H1 (cell line): Measurements from ENCODE around the gene ZNF292. TPM values are rescaled to one million over a fixed set of nuclear protein-coding genes. Genes with fewer than 3 reads are reported as not detected.

Experiments
- CTCF ChIA-PET: fragments of 300-600 bp; sonication (Branson Sonifier 250); formaldehyde crosslinking; loops from one replicate; lab custom pipeline; 2021; ENCODE audit not compliant: partially characterized antibody; lab: Charles Lee
- POLR2A ChIA-PET: fragments of 300-600 bp; sonication (Branson Sonifier 250); formaldehyde crosslinking; loops from one replicate; lab custom pipeline; 2021; ENCODE audit warnings: inconsistent platforms; ENCODE audit not compliant: partially characterized antibody; lab: Charles Lee
- DNase-seq, 2 experiments: peaks; one replicate each; pipeline versions ENCODE4 v3.0.0 to v3.0.0-alpha.2; 2010 to 2022; ENCODE audit warnings: low spot score in 2 of 2, low read depth in 1 of 2, mixed read lengths in 1 of 2
- FAIRE-seq: peaks from 2 replicates; lab custom pipeline; 2011; peaks lifted over from hg19 to GRCh38; lab: Jason Lieb, UNC
- H2AFZ ChIP-seq: 2 replicates; pipeline ENCODE4 v1.8.1; 2012; ENCODE audit warnings: low read length, inconsistent platforms
- H2AK5ac ChIP-seq: 2 replicates; pipeline ENCODE4 v1.6.1; 2013; ENCODE audit warnings: low read depth, low read length
- H2BK120ac ChIP-seq: replicated peaks from 2 replicates; pipeline ENCODE3; 2013; ENCODE audit warnings: low read depth, low read length, inconsistent platforms
- H2BK12ac ChIP-seq: 2 replicates; pipeline ENCODE4 v1.6.1; 2013; ENCODE audit warnings: low read depth, low read length
- H2BK15ac ChIP-seq: 2 replicates; pipeline ENCODE4 v1.6.1; 2013; ENCODE audit warnings: low read length
- H2BK20ac ChIP-seq: 2 replicates; pipeline ENCODE4 v1.6.1; 2013; ENCODE audit warnings: low read length
- H2BK5ac ChIP-seq: 2 replicates; pipeline ENCODE4 v1.6.1; 2013; ENCODE audit warnings: low read depth, low read length
- H3K14ac ChIP-seq: 2 replicates; pipeline ENCODE4 v1.6.1; 2013; ENCODE audit warnings: inconsistent platforms; ENCODE audit not compliant: insufficient read length
- H3K18ac ChIP-seq: 2 replicates; pipeline ENCODE4 v1.6.1; 2013; ENCODE audit warnings: low read length; ENCODE audit errors: extremely low read depth
- H3K23ac ChIP-seq: 2 replicates; pipeline ENCODE4 v1.6.1; 2013; ENCODE audit warnings: inconsistent platforms; ENCODE audit not compliant: insufficient read length
- H3K23me2 ChIP-seq: 2 replicates; pipeline ENCODE4 v1.6.1; 2013; ENCODE audit warnings: low read depth, low read length
- H3K27ac ChIP-seq: 2 replicates; pipeline ENCODE4 v1.6.1; 2011; ENCODE audit warnings: low read depth, low read length, inconsistent platforms
- H3K27me3 ChIP-seq, 4 experiments: replicated peaks in 1 of 4; 1 replicate in 1 of 4; 2 replicates in 3 of 4; pipeline versions ENCODE4 v1.6.1 to v1.8.1; 2011 to 2013; ENCODE audit warnings: low read length in 3 of 4, mild to moderate bottlenecking in 3 of 4, inconsistent platforms in 2 of 4, mixed read lengths in 2 of 4, moderate library complexity in 1 of 4; ENCODE audit not compliant: control insufficient read depth in 3 of 4, insufficient read depth in 3 of 4; ENCODE audit errors: extremely low read depth in 1 of 4
- H3K36me3 ChIP-seq, 4 experiments: 2 replicates each; pipeline versions ENCODE4 v1.6.1 to v1.8.1; 2011 to 2013; ENCODE audit warnings: mild to moderate bottlenecking in 4 of 4, low read length in 3 of 4, moderate library complexity in 2 of 4, control low read depth in 1 of 4, inconsistent platforms in 1 of 4; ENCODE audit not compliant: insufficient read depth in 4 of 4, control insufficient read depth in 2 of 4
- H3K4ac ChIP-seq: replicated peaks from 2 replicates; pipeline ENCODE3; 2013; ENCODE audit warnings: low read length, low read depth, mixed read lengths, inconsistent platforms; ENCODE audit not compliant: insufficient read length
- H3K4me1 ChIP-seq, 4 experiments: replicated peaks in 1 of 4; 1 replicate in 1 of 4; 2 replicates in 3 of 4; pipeline versions ENCODE4 v1.6.1 to v1.8.1; 2011 to 2013; ENCODE audit warnings: low read length in 3 of 4, inconsistent platforms in 2 of 4, mixed read lengths in 1 of 4; ENCODE audit not compliant: insufficient read depth in 4 of 4, control insufficient read depth in 3 of 4
- H3K4me2 ChIP-seq, 2 experiments: 2 replicates each; pipeline versions ENCODE4 v1.6.1 to v1.8.1; 2011 to 2013; ENCODE audit warnings: low read depth in 2 of 2, low read length in 2 of 2, control low read depth in 1 of 2, inconsistent platforms in 1 of 2, mild to moderate bottlenecking in 1 of 2; ENCODE audit not compliant: insufficient read depth in 1 of 2
- H3K4me3 ChIP-seq, 4 experiments: fragments of 200-600, 300-600 bp in 1 of 4; sonication (generic), shearing (Covaris generic), sonication (Bioruptor Twin) in 1 of 4; 2 replicates each; pipeline versions ENCODE4 v1.5.1 to v1.8.1; 2011 to 2016; ENCODE audit warnings: low read length in 4 of 4, low read depth in 3 of 4, control low read depth in 2 of 4, inconsistent platforms in 2 of 4, mild to moderate bottlenecking in 2 of 4, mixed read lengths in 1 of 4, moderate library complexity in 1 of 4; ENCODE audit not compliant: insufficient read depth in 2 of 4; ENCODE audit errors: extremely low read depth in 1 of 4
- H3K56ac ChIP-seq: replicated peaks from 2 replicates; pipeline ENCODE3; 2013; ENCODE audit warnings: low read depth, mild to moderate bottlenecking, mixed read lengths, low read length, inconsistent platforms; ENCODE audit not compliant: insufficient read length
- H3K79me1 ChIP-seq: 2 replicates; pipeline ENCODE4 v1.6.1; 2013; ENCODE audit warnings: low read depth, low read length, control low read depth
- H3K79me2 ChIP-seq, 2 experiments: 2 replicates each; pipeline versions ENCODE4 v1.6.1 to v1.8.1; 2012 to 2013; ENCODE audit warnings: low read length in 2 of 2, mild to moderate bottlenecking in 2 of 2, inconsistent platforms in 1 of 2; ENCODE audit not compliant: insufficient read depth in 2 of 2, control insufficient read depth in 1 of 2
- H3K9ac ChIP-seq, 4 experiments: replicated peaks in 1 of 4; 1 replicate in 1 of 4; 2 replicates in 3 of 4; pipeline versions ENCODE4 v1.6.1 to v1.8.1; 2011 to 2013; ENCODE audit warnings: low read depth in 3 of 4, low read length in 3 of 4, control low read depth in 2 of 4, mild to moderate bottlenecking in 2 of 4, moderate library complexity in 2 of 4, inconsistent platforms in 1 of 4; ENCODE audit errors: extremely low read depth in 1 of 4
- H3K9me3 ChIP-seq, 2 experiments: 2 replicates each; pipeline versions ENCODE4 v1.6.1 to v1.8.1; 2012 to 2013; ENCODE audit warnings: mild to moderate bottlenecking in 2 of 2, moderate library complexity in 2 of 2, control low read depth in 1 of 2, inconsistent platforms in 1 of 2, low read depth in 1 of 2, low read length in 1 of 2, mixed read lengths in 1 of 2; ENCODE audit not compliant: insufficient read depth in 2 of 2
- H4K20me1 ChIP-seq, 2 experiments: replicated peaks in 1 of 2; 2 replicates each; pipeline versions ENCODE3 to v1.8.1; 2011 to 2013; ENCODE audit warnings: inconsistent platforms in 2 of 2, low read length in 2 of 2, mild to moderate bottlenecking in 1 of 2; ENCODE audit not compliant: insufficient read depth in 2 of 2, control insufficient read depth in 1 of 2
- H4K5ac ChIP-seq: 2 replicates; pipeline ENCODE4 v1.6.1; 2013; ENCODE audit warnings: low read length, low read depth, mixed read lengths, inconsistent platforms; ENCODE audit not compliant: insufficient read length
- H4K8ac ChIP-seq: 2 replicates; pipeline ENCODE4 v1.8.0; 2013; ENCODE audit warnings: mild to moderate bottlenecking, moderate library complexity, low read length, inconsistent platforms; ENCODE audit not compliant: insufficient read depth; ENCODE audit errors: extremely low read depth
- H4K91ac ChIP-seq: replicated peaks from 2 replicates; pipeline ENCODE3; 2013; ENCODE audit warnings: low read length, mixed read lengths, inconsistent platforms; ENCODE audit not compliant: insufficient read length
- ATF3 ChIP-seq: IDR thresholded peaks from 2 replicates; pipeline ENCODE4 v1.6.1; 2011; ENCODE audit warnings: low read depth, mild to moderate bottlenecking, low read length; ENCODE audit not compliant: insufficient read depth
- BACH1 ChIP-seq: IDR thresholded peaks from 2 replicates; pipeline ENCODE4 v1.6.1; 2012; ENCODE audit warnings: low read length, improper control_type of control experiment
- BCL11A ChIP-seq, 2 experiments: IDR thresholded peaks; one replicate each; pipeline ENCODE4 v1.6.1; 2011; ENCODE audit warnings: low read depth in 2 of 2, low read length in 2 of 2, mild to moderate bottlenecking in 2 of 2
- CHD2 ChIP-seq: IDR thresholded peaks from 2 replicates; pipeline ENCODE4 v1.6.1; 2012; ENCODE audit warnings: low read length, improper control_type of control experiment
- JUN ChIP-seq: IDR thresholded peaks from 2 replicates; pipeline ENCODE4 v1.6.1; 2011; ENCODE audit warnings: low read depth, mild to moderate bottlenecking, improper control_type of control experiment, low read length
- MAX ChIP-seq: IDR thresholded peaks from 2 replicates; pipeline ENCODE4 v1.6.1; 2012; ENCODE audit warnings: inconsistent platforms
- POU5F1 ChIP-seq: IDR thresholded peaks from 2 replicates; pipeline ENCODE4 v1.6.1; 2011; ENCODE audit warnings: low read depth, mild to moderate bottlenecking, low read length, moderate library complexity
- RBBP5 ChIP-seq: IDR thresholded peaks from 2 replicates; pipeline ENCODE4 v1.7.1; 2012; ENCODE audit warnings: low read depth, mild to moderate bottlenecking, inconsistent platforms, low read length, moderate library complexity, borderline replicate concordance
- RFX5 ChIP-seq: IDR thresholded peaks from 2 replicates; pipeline ENCODE4 v1.6.1; 2011; ENCODE audit warnings: low read depth, low read length, improper control_type of control experiment, borderline replicate concordance
- SP1 ChIP-seq: IDR thresholded peaks from 2 replicates; pipeline ENCODE4 v1.6.1; 2011; ENCODE audit warnings: low read depth, low read length
- SP4 ChIP-seq: IDR thresholded peaks from 2 replicates; pipeline ENCODE4 v1.6.1; 2012; ENCODE audit warnings: low read length, inconsistent platforms
- SUZ12 ChIP-seq: fragments of 200-600 bp; sonication (generic); IDR thresholded peaks from 2 replicates; pipeline ENCODE4 v1.6.1; 2012; ENCODE audit warnings: mild to moderate bottlenecking, inconsistent platforms, low read length, moderate library complexity, mixed read lengths
- TAF1 ChIP-seq: IDR thresholded peaks from 2 replicates; pipeline ENCODE4 v1.6.1; 2011; ENCODE audit warnings: mild to moderate bottlenecking, low read depth, low read length
- USF2 ChIP-seq: IDR thresholded peaks from 2 replicates; pipeline ENCODE4 v1.6.1; 2011; ENCODE audit warnings: low read length, improper control_type of control experiment
- WGBS, 2 experiments: shearing (Covaris generic) in 1 of 2; methylation state at CpG; one replicate each; pipeline versions ENCODE4 v1.1.6 to v1.1.7; 2013 to 2015; ENCODE audit warnings: low lambda C conversion rate in 2 of 2, mixed read lengths in 2 of 2, inconsistent platforms in 1 of 2, low coverage in 1 of 2, missing lambda C conversion rate in 1 of 2; ENCODE audit not compliant: insufficient replicate concordance in 2 of 2, insufficient coverage in 1 of 2, insufficient read length in 1 of 2; ENCODE audit errors: extremely low coverage in 1 of 2, missing lambda C conversion rate in 1 of 2; 5-methylcytosine and 5-hydroxymethylcytosine counted together
- polyA plus RNA-seq, 7 experiments: library from polyadenylated mRNA; depleted of rRNA in 3 of 7; stranded (reverse) in 5 of 7; unstranded in 2 of 7; fragments of >200 nt in 5 of 7; fragments of 200-250 nt in 2 of 7; gene quantifications; 1 replicate in 5 of 7; 2 replicates in 1 of 7; 4 replicates in 1 of 7; pipeline versions ENCODE4 v1.2.1 to v1.2.3, GENCODE V29; 2011 to 2013; ENCODE audit warnings: missing spikeins in 2 of 7, mixed read lengths in 2 of 7
- total RNA-seq: library from RNA; stranded (reverse); fragmentation: NEBNext Ultra II Directional; extraction: Animal tissue kit (Norgen Biotek cat#: 25700); gene quantifications from 2 replicates; pipeline ENCODE4 v1.2.1, GENCODE V29; 2021

ZNF292 gene
- total and polyA plus RNA-seq, 2 of the 8 experiments (the other 6 are each of a cell fraction or from before 2014, with no cell fraction given): 6.8 to 44.2 TPM

GRCh38 chr6:87293526-87293925, 138.2 kb downstream of the ZNF292 start:
- H3K14ac ChIP-seq: no peak overlapping the region
- no peak overlapping the region for H3K4me2 ChIP-seq
- H4K5ac ChIP-seq: no peak overlapping the region
- no peak overlapping the region for H2BK20ac ChIP-seq
- H2BK120ac ChIP-seq: no peak overlapping the region
- H2AFZ ChIP-seq: no peak overlapping the region
- H3K23me2 ChIP-seq: no peaks in the 10 kb centered on the region
- no peak overlapping the region for H2AK5ac ChIP-seq
- TF ChIP-seq MAX (no peak), JUN (no peak), SP4 (no peak), TAF1 (no peak), ATF3 (no peak), SUZ12 (no peak), POU5F1 (no peak), RBBP5 (no peak), BCL11A (IDR thresholded peaks at IDR 0.05; ENCODE audit: low read depth in 2 of 2, low read length in 2 of 2) (no peak), USF2 (no peak), BACH1 (no peak), RFX5 (no peak), CHD2 (no peak), SP1 (no peak)
- no peak overlapping the region for H3K23ac ChIP-seq
- no peak overlapping the region for H2BK5ac ChIP-seq
- H3K27ac ChIP-seq: no peak overlapping the region
- H4K91ac ChIP-seq: no peak overlapping the region
- H3K4me1 ChIP-seq: no peaks in the 10 kb centered on the region
- H3K27me3 ChIP-seq: no peaks in the 10 kb centered on the region
- FAIRE-seq (no peak), DNase-seq (no peak)
- no peak overlapping the region for H3K56ac ChIP-seq
- no peaks in the 10 kb centered on the region for H3K79me1 ChIP-seq
- no peak overlapping the region for H3K9ac ChIP-seq
- H3K79me2 ChIP-seq: no peaks in the 10 kb centered on the region
- ChIA-PET CTCF (interaction anchor here (2.3 kb wide), 1 partner anchor 17 kb away, joined by 6 read pairs; no protein-coding TSS in a partner anchor), POLR2A (no interaction called here)
- H3K4ac ChIP-seq: no peak overlapping the region
- no peak overlapping the region for H4K8ac ChIP-seq
- 84% methylated on average over 4 of the region's 4 CpGs; no CpG with 5 or more reads in 1 of the 2 experiments for WGBS, 2 experiments
- no peaks in the 10 kb centered on the region for H3K9me3 ChIP-seq
- H4K20me1 ChIP-seq: no peaks in the 10 kb centered on the region
- no peak overlapping the region for H2BK12ac ChIP-seq
- no peak overlapping the region for H3K18ac ChIP-seq
- no peak overlapping the region for H2BK15ac ChIP-seq
- no peak overlapping the region for H3K4me3 ChIP-seq
- H3K36me3 ChIP-seq: no peaks in the 10 kb centered on the region
